WTC11 (cell line): Measurements from ENCODE around the gene ZNF273. TPM values are rescaled to one million over a fixed set of nuclear protein-coding genes. Genes with fewer than 3 reads are reported as not detected.
"Not testable (repeated sequence)": the region's sequence is repeated elsewhere in the genome, so short reads cannot be mapped to it uniquely, and the experiment has no call there.

Experiments
- ATAC-seq: fragments of 200-7000 bp; cut with Tn5 transposase; 2 replicates; pipeline ENCODE4 v1.10.0; 2021; ENCODE audit warnings: mild to moderate bottlenecking, moderate library complexity
- CTCF ChIA-PET: fragments of 300-600 bp; sonication (Branson Sonifier 250); formaldehyde crosslinking; loops from one replicate; lab custom pipeline; 2021; ENCODE audit warnings: antibody characterized with exemption; lab: Charles Lee
- POLR2A ChIA-PET: fragments of 350-600 bp; sonication (Branson Sonifier 250); formaldehyde crosslinking; loops from one replicate; lab custom pipeline; 2021; ENCODE audit warnings: antibody characterized with exemption; lab: Charles Lee
- DNase-seq: peaks from one replicate; pipeline ENCODE4 v3.0.0; 2021; ENCODE audit warnings: low spot score
- H3K27ac Mint-ChIP-seq: 2 replicates; pipeline ENCODE4 v1.8.0; 2021; ENCODE audit warnings: mixed read lengths
- H3K27me3 Mint-ChIP-seq: 2 replicates; pipeline ENCODE4 v1.8.0; 2021; ENCODE audit warnings: low read depth, mild to moderate bottlenecking, moderate library complexity, mixed read lengths
- H3K36me3 Mint-ChIP-seq: 2 replicates; pipeline ENCODE4 v1.8.0; 2021; ENCODE audit warnings: mixed read lengths
- H3K4me1 Mint-ChIP-seq: 2 replicates; pipeline ENCODE4 v1.8.0; 2022; ENCODE audit warnings: mixed read lengths
- H3K4me3 Mint-ChIP-seq: 2 replicates; pipeline ENCODE4 v1.8.0; 2021; ENCODE audit warnings: mild to moderate bottlenecking, moderate library complexity, mixed read lengths
- H3K9me3 Mint-ChIP-seq: 2 replicates; pipeline ENCODE4 v1.8.0; 2021; ENCODE audit warnings: mixed read lengths
- ERG ChIP-seq: fragments of 250-450 bp; sonication (Bioruptor Pico); IDR thresholded peaks from 2 replicates; pipeline ENCODE4 v1.8.0; 2021; ENCODE audit warnings: mild to moderate bottlenecking
- FOXP1 ChIP-seq: sonication (generic); formaldehyde crosslinking; IDR thresholded peaks from 2 replicates; pipeline ENCODE4 v1.8.0; 2022; ENCODE audit warnings: missing genetic modification reagents, mild to moderate bottlenecking, moderate library complexity, borderline replicate concordance
- STAT6 ChIP-seq: sonication (generic); formaldehyde crosslinking; conservative IDR thresholded peaks from 2 replicates; pipeline ENCODE4 v1.8.1; 2023; ENCODE audit warnings: mild to moderate bottlenecking, low read depth, missing genetic modification reagents, moderate library complexity
- ZBTB21 ChIP-seq: sonication (generic); formaldehyde crosslinking; IDR thresholded peaks from 2 replicates; pipeline ENCODE4 v1.8.1; 2023; ENCODE audit warnings: mild to moderate bottlenecking, missing genetic modification reagents, borderline replicate concordance
- ZNF138 ChIP-seq: sonication (generic); formaldehyde crosslinking; conservative IDR thresholded peaks from 2 replicates; pipeline ENCODE4 v1.8.1; 2022; ENCODE audit warnings: mild to moderate bottlenecking, moderate library complexity, missing genetic modification reagents
- ZNF396 ChIP-seq: fragments of 250-450 bp; sonication (Bioruptor Pico); IDR thresholded peaks from 2 replicates; pipeline ENCODE4 v1.8.0; 2021; ENCODE audit warnings: mild to moderate bottlenecking, moderate library complexity, borderline replicate concordance
- ZNF423 ChIP-seq: fragments of 250-450 bp; sonication (Bioruptor Pico); IDR thresholded peaks from 2 replicates; pipeline ENCODE4 v2.1.2; 2022; ENCODE audit warnings: mild to moderate bottlenecking, moderate library complexity
- ZNF671 ChIP-seq: fragments of 250-450 bp; sonication (Bioruptor Pico); IDR thresholded peaks from 2 replicates; pipeline ENCODE4 v1.8.0; 2021; ENCODE audit warnings: mild to moderate bottlenecking
- total RNA-seq: library from RNA; stranded (reverse); gene quantifications from 3 replicates; pipeline ENCODE4 v1.2.3, GENCODE V29; 2021
- TF ChIP-seq, protein P1 (sequence below): sonication (generic); formaldehyde crosslinking; IDR thresholded peaks from 2 replicates; pipeline ENCODE4 v1.8.0; 2023; ENCODE audit warnings: missing genetic modification reagents
- TF ChIP-seq, protein P2 (sequence below): sonication (generic); formaldehyde crosslinking; IDR thresholded peaks from 2 replicates; pipeline ENCODE4 v1.8.0; 2022; ENCODE audit warnings: mild to moderate bottlenecking, missing genetic modification reagents
- TF ChIP-seq, protein P3 (sequence below): sonication (generic); formaldehyde crosslinking; IDR thresholded peaks from 2 replicates; pipeline ENCODE4 v1.8.0; 2023; ENCODE audit warnings: mild to moderate bottlenecking, missing genetic modification reagents

Gene ZNF273
- total RNA-seq, 1 experiment from 2014 or later: 12.1 TPM

GRCh38 chr7:64938540-64938939 lies 35.5 kb downstream of the ZNF273 start (continued):
- TF ChIP-seq FOXP1: no peak

GRCh38 chr7:64940021-64940420 lies 36.9 kb downstream of the ZNF273 start:
- H3K36me3 Mint-ChIP-seq, CTCF ChIA-PET, H3K27me3 Mint-ChIP-seq, H3K4me3 Mint-ChIP-seq, DNase-seq, H3K9me3 Mint-ChIP-seq, ATAC-seq, H3K4me1 Mint-ChIP-seq, H3K27ac Mint-ChIP-seq: not testable (repeated sequence)
- POLR2A ChIA-PET: interaction anchor here (0.8 kb wide), 1 partner anchor 141 kb away, joined by 4 read pairs; no protein-coding TSS in a partner anchor

DNA sequence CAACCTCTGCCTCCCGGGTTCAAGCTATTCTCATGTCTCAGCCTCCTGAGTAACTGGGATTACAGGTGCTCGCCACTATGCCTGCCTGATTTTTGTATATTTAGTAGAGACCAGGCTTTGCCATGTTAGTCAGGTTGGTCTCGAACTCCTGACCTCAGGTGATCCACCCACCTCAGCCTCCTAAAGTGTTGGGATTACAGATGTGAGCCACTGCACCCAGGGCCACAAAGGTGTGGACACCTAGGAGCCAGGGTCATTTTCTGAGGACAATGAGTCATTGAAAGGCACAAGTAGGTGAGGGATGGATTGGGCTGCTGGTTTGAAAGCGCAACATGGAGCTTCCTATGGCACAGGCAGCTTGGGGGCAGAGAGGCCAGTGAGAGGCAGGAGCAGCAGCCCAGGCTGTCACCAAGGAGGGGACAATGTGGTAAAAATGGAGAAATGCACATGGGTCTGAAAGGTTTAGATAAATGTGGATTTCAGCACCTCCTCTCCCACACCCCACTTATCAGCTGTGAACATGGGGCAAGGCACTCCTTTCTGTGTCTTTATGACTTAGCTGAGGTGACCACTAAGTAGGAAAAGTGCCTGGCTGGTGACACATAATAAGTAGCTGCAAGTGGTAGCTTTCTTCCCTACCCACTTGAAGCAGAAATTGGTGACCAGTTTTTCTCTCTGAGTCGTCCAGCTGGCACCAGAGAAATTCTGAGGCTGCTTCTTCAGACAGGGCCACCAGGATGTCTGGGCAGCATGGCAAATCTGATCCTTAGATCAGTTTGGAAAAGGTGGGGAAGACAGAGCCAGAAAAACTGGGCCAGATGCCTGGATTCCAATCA lies 41.8 kb downstream of the ZNF273 start:
- H3K4me3 Mint-ChIP-seq, H3K27ac Mint-ChIP-seq, DNase-seq, H3K4me1 Mint-ChIP-seq, H3K9me3 Mint-ChIP-seq, ATAC-seq, POLR2A ChIA-PET, H3K36me3 Mint-ChIP-seq: not testable (repeated sequence)
- peaks cover 19% of the 10 kb centered on the region for H3K27me3 Mint-ChIP-seq
- CTCF ChIA-PET: interaction anchor here (3.7 kb wide), 1 partner anchor 57 kb away, joined by 20 read pairs; no protein-coding TSS in a partner anchor

DNA sequence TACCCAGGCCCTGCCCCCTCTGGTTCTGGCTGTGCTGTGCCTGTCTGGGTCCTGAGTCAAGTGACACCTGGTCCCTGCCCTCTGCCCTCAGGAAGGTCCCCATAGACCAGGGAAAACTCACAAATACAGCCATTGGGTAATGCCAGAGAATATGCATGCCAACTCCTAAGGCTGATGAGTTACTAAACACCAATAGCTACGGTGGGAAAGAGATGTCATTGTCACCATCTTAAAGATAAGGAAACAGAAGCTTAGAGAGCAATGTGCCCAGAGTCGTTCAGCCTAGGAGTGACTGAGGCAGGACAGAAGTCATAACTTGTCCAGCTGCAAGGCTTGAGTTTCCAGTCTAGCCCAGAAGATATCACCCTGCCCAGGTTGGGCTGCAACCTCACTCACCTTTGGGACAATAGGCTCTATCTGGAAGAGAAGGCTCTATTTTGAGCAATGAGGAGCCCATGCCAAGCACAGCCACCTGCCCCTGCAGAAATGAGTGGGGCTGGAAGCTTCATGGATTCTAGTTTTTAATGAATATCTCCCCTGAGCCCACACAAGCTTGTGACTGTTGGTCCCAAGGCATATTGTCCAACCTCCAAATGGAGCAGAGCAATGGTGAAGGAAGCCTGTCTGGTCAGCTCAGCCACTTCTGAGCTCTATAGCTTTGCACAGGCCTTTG lies 42.6 kb downstream of the ZNF273 start:
- no peak overlapping the region for H3K27ac Mint-ChIP-seq
- DNase-seq: no peak
- no peak overlapping the region for H3K4me3 Mint-ChIP-seq
- TF ChIP-seq, protein P1, sequence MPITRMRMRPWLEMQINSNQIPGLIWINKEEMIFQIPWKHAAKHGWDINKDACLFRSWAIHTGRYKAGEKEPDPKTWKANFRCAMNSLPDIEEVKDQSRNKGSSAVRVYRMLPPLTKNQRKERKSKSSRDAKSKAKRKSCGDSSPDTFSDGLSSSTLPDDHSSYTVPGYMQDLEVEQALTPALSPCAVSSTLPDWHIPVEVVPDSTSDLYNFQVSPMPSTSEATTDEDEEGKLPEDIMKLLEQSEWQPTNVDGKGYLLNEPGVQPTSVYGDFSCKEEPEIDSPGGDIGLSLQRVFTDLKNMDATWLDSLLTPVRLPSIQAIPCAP (CRISPR knock-in tag): no peak
- no peak for TF ChIP-seq STAT6 (CRISPR knock-in tag)
- TF ChIP-seq, protein P2, sequence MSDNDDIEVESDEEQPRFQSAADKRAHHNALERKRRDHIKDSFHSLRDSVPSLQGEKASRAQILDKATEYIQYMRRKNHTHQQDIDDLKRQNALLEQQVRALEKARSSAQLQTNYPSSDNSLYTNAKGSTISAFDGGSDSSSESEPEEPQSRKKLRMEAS (CRISPR knock-in tag): no peak
- TF ChIP-seq ZNF671: no peak
- TF ChIP-seq ERG (CRISPR knock-in tag): no peak
- TF ChIP-seq ZNF138 (CRISPR knock-in tag): no peak
- TF ChIP-seq, protein P3, sequence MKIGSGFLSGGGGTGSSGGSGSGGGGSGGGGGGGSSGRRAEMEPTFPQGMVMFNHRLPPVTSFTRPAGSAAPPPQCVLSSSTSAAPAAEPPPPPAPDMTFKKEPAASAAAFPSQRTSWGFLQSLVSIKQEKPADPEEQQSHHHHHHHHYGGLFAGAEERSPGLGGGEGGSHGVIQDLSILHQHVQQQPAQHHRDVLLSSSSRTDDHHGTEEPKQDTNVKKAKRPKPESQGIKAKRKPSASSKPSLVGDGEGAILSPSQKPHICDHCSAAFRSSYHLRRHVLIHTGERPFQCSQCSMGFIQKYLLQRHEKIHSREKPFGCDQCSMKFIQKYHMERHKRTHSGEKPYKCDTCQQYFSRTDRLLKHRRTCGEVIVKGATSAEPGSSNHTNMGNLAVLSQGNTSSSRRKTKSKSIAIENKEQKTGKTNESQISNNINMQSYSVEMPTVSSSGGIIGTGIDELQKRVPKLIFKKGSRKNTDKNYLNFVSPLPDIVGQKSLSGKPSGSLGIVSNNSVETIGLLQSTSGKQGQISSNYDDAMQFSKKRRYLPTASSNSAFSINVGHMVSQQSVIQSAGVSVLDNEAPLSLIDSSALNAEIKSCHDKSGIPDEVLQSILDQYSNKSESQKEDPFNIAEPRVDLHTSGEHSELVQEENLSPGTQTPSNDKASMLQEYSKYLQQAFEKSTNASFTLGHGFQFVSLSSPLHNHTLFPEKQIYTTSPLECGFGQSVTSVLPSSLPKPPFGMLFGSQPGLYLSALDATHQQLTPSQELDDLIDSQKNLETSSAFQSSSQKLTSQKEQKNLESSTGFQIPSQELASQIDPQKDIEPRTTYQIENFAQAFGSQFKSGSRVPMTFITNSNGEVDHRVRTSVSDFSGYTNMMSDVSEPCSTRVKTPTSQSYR (CRISPR knock-in tag): no peak
- TF ChIP-seq ZNF423: no peak
- TF ChIP-seq ZBTB21 (CRISPR knock-in tag): no peak
- no peak for TF ChIP-seq ZNF396
- peaks cover 19% of the 10 kb centered on the region for H3K27me3 Mint-ChIP-seq
- POLR2A ChIA-PET: interaction anchor here (0.6 kb wide), 1 partner anchor 33 kb away, joined by 3 read pairs; no protein-coding TSS in a partner anchor
- peaks cover 8% of the 10 kb centered on the region for H3K9me3 Mint-ChIP-seq
- CTCF ChIA-PET: interaction anchor here (1.0 to 3.7 kb wide), 2 partner anchors 57 to 59 kb away, joined by 3 to 20 read pairs; no protein-coding TSS in a partner anchor
- no peaks in the 10 kb centered on the region for H3K4me1 Mint-ChIP-seq
- ATAC-seq: no peak
- H3K36me3 Mint-ChIP-seq: 0 out of 2 replicates have a peak, but pooled peaks cover 2% of the 10 kb centered on the region
